ENCODE data around the gene RBMS1. TPM values are rescaled to one million over a fixed set of nuclear protein-coding genes. Genes with fewer than 3 reads are reported as not detected.
A peak's percentile ranks its signal among the peaks of the same experiment; 100 is the strongest.
"Not testable (repeated sequence)": the region's sequence is repeated elsewhere in the genome, so short reads cannot be mapped to it uniquely, and the experiment has no call there.

RBMS1 gene
- total RNA-seq, 3 donors from 2014 or later (not counting 1 experiment from before 2014, with no cell fraction given) = 111 to 167 (median 132) TPM

GRCh38 chr2:160490733-160491685 lies 2.6 kb downstream of the RBMS1 start:
- intact Hi-C loops (cut with micrococcal nuclease) = loop anchor here (5.0 to 10.0 kb wide), 2 partner anchors 144 to 166 kb away; no protein-coding TSS in a partner anchor
- ATAC-seq (no peak), DNase-seq (no peak)
- peaks cover 8% of the 10 kb centered on the region for H3K27me3 ChIP-seq (ENCODE audit: control insufficient read depth, insufficient read depth, low read length)
- H3K4me1 ChIP-seq (ENCODE audit: control insufficient read depth, insufficient read depth, low read length) = peaks cover 7% of the 10 kb centered on the region
- no peak overlapping the region for H3K4me3 ChIP-seq (ENCODE audit: low read length)
- 84% methylated on average over 4 of the region's 8 CpGs for WGBS (ENCODE audit: insufficient coverage)
- Mint-ChIP-seq H3K4me1 (peaks cover 0 to 10% of the 10 kb centered on the region in 2 donors), H3K27ac (no peak overlapping the region), H3K4me3 (peak overlapping the region; percentile 95), H3K27me3 (ENCODE audit: low read depth in 2 of 2) (peaks cover 9 to 15% of the 10 kb centered on the region in 2 donors), H3K36me3 (no peaks in the 10 kb centered on the region), H3K9me3 (no peaks in the 10 kb centered on the region)
- no peaks in the 10 kb centered on the region for H3K9me3 ChIP-seq (ENCODE audit: control insufficient read depth, insufficient read depth, low read length)
- no peak for TF ChIP-seq CTCF (IDR thresholded peaks at IDR 0.05)
- no peaks in the 10 kb centered on the region for H3K36me3 ChIP-seq (ENCODE audit: control insufficient read depth, insufficient read depth, low read length)
- no peak overlapping the region for H3K27ac ChIP-seq (ENCODE audit: low read length)

- TF ChIP-seq CTCF (IDR thresholded peaks at IDR 0.05) = no peak
- WGBS (ENCODE audit: insufficient coverage) = 100% methylated on average over 1 of the region's 1 CpG
These were observed 4.5 kb downstream of the RBMS1 start for GRCh38 chr2:160489111-160489510.

GRCh38 chr2:160488289-160488688 lies 5.3 kb downstream of the RBMS1 start:
- intact Hi-C loops (cut with micrococcal nuclease); H3K4me3 ChIP-seq (ENCODE audit: low read length); H3K9me3 ChIP-seq (ENCODE audit: control insufficient read depth, insufficient read depth, low read length); H3K9me3 Mint-ChIP-seq; H3K27ac Mint-ChIP-seq; H3K36me3 Mint-ChIP-seq; H3K4me3 Mint-ChIP-seq; H3K27me3 Mint-ChIP-seq (ENCODE audit: low read depth in 2 of 2); H3K27me3 ChIP-seq (ENCODE audit: control insufficient read depth, insufficient read depth, low read length); H3K27ac ChIP-seq (ENCODE audit: low read length); H3K4me1 Mint-ChIP-seq; DNase-seq; H3K36me3 ChIP-seq (ENCODE audit: control insufficient read depth, insufficient read depth, low read length); ATAC-seq; H3K4me1 ChIP-seq (ENCODE audit: control insufficient read depth, insufficient read depth, low read length): not testable (repeated sequence)
- 91% methylated on average over 9 of the region's 12 CpGs for WGBS (ENCODE audit: insufficient coverage)

More at GRCh38 chr2:160489111-160489510, 4.5 kb downstream of the RBMS1 start:
- no peaks in the 10 kb centered on the region for H3K36me3 ChIP-seq (ENCODE audit: control insufficient read depth, insufficient read depth, low read length)
- peaks cover 0 to 10% of the 10 kb centered on the region in 2 donors for H3K4me1 Mint-ChIP-seq
- ATAC-seq (no peak), DNase-seq (no peak)
- no peak overlapping the region for H3K27ac ChIP-seq (ENCODE audit: low read length)
- peaks cover 5% of the 10 kb centered on the region for H3K4me1 ChIP-seq (ENCODE audit: control insufficient read depth, insufficient read depth, low read length)
- H3K27me3 ChIP-seq (ENCODE audit: control insufficient read depth, insufficient read depth, low read length) = peaks cover 1% of the 10 kb centered on the region
- intact Hi-C loops (cut with micrococcal nuclease) = no loop called here
- no peak overlapping the region for H3K4me3 Mint-ChIP-seq
- H3K9me3 Mint-ChIP-seq = no peaks in the 10 kb centered on the region
- H3K27me3 Mint-ChIP-seq (ENCODE audit: low read depth in 2 of 2) = peaks cover 0 to 3% of the 10 kb centered on the region in 2 donors
- H3K9me3 ChIP-seq (ENCODE audit: control insufficient read depth, insufficient read depth, low read length) = no peaks in the 10 kb centered on the region
- H3K4me3 ChIP-seq (ENCODE audit: low read length) = no peak overlapping the region
- H3K36me3 Mint-ChIP-seq = no peaks in the 10 kb centered on the region
- no peak overlapping the region for H3K27ac Mint-ChIP-seq

- DNase-seq (no peak), ATAC-seq (no peak)
- Mint-ChIP-seq H3K9me3 (no peaks in the 10 kb centered on the region), H3K4me3 (no peak overlapping the region), H3K27me3 (ENCODE audit: low read depth in 2 of 2) (no peaks in the 10 kb centered on the region), H3K27ac (no peak overlapping the region), H3K4me1 (peaks cover 5 to 7% of the 10 kb centered on the region in 2 donors), H3K36me3 (no peaks in the 10 kb centered on the region)
- Histone ChIP-seq H3K27ac (ENCODE audit: low read length) (no peak overlapping the region), H3K9me3 (ENCODE audit: control insufficient read depth, insufficient read depth, low read length) (no peaks in the 10 kb centered on the region), H3K27me3 (ENCODE audit: control insufficient read depth, insufficient read depth, low read length) (no peaks in the 10 kb centered on the region), H3K4me1 (ENCODE audit: control insufficient read depth, insufficient read depth, low read length) (no peaks in the 10 kb centered on the region), H3K4me3 (ENCODE audit: low read length) (no peak overlapping the region), H3K36me3 (ENCODE audit: control insufficient read depth, insufficient read depth, low read length) (no peaks in the 10 kb centered on the region)
- intact Hi-C loops (cut with micrococcal nuclease) = no loop called here
- 91% methylated on average over 1 of the region's 1 CpG for WGBS (ENCODE audit: insufficient coverage)
- no peak for TF ChIP-seq CTCF (IDR thresholded peaks at IDR 0.05)
These were observed 7.3 kb downstream of the RBMS1 start for GRCh38 chr2:160486341-160486740.
